ENCODE data around the gene BANF1. TPM values are rescaled to one million over a fixed set of nuclear protein-coding genes. Genes with fewer than 3 reads are reported as not detected.

The BANF1 gene
- total and polyA plus RNA-seq, 9 of the 15 experiments (the other 6 are each of a cell fraction or from before 2014, with no cell fraction given) = 108 to 651 (median 263) TPM

DNA sequence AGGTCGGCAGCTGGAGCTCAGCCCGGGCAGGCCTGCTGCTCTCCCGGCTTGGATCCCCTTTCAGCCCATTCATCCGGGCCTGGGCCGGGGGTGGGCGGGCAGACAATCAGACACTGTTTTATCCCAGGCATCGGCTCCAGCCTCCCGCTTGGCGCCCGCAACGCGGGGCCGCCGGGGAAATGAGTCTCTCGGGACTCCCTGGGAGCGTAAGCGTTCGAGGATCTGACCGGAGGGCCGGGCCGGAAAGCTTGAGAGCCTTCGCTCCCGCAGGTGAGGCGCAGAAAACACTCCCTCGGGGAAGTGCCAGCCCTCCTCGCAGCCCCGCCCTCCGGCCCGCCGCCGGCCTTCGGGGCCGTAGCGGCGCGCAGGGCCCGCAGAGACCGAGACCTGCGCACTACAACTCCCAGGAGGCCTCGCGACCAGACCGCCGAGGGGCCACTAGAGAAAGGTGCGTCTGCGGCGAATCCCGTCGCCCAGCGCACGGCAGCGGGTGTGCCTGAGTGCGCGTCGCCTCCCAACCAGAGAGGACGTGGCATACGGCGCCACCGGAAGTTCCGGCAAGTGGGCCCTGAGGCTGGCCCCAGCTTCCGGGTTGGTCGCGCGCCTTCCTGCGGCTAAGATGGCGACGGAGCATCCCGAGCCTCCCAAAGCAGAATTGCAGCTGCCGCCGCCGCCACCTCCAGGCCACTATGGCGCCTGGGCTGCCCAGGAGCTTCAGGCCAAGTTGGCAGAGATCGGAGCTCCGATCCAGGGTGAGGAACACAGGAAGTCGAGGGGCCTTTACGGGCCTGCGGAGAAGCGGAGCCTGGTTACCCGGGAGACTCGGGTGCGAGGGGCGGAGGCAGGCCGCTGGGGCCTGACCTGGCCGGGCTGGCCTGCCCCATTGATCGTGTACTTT, 49.7 kb downstream of the BANF1 start, which contains the start of gene SF3B2 (continued):
- peak; percentile 97 for TF ChIP-seq HCFC1 (IDR thresholded peaks at IDR 0.05; ENCODE audit: low read depth, low read length)
- TF ChIP-seq PHF20 (IDR thresholded peaks at IDR 0.05; ENCODE audit: partially characterized antibody) = peak; percentile 94
- no peak for TF ChIP-seq ZFPM2 (CRISPR knock-in tag; IDR thresholded peaks at IDR 0.05)
- no peak for TF ChIP-seq CHAMP1 (IDR thresholded peaks at IDR 0.05)
- TF ChIP-seq UBTF (IDR thresholded peaks at IDR 0.05; ENCODE audit: borderline replicate concordance in 1 of 2, low read depth in 2 of 2, low read length in 2 of 2) = peak; percentile 61 to 73; a peak in 1 of 4 replicates
- peak; percentile 87 for TF ChIP-seq POLR2B (IDR thresholded peaks at IDR 0.05; ENCODE audit: low read depth, partially characterized antibody)
- TF ChIP-seq TEAD4 (IDR thresholded peaks at IDR 0.05; ENCODE audit: low read length) = no peak; the same call in 1 of the 2 replicates
- no peak for TF ChIP-seq TEAD4 (CRISPR knock-in tag; IDR thresholded peaks at IDR 0.05; ENCODE audit: borderline replicate concordance)
- TF ChIP-seq TAF7 (tag; IDR thresholded peaks at IDR 0.05) = peak; percentile 94
- TF ChIP-seq CCNT2 (IDR thresholded peaks at IDR 0.05; ENCODE audit: borderline replicate concordance, extremely low read depth, insufficient read length, low read depth, low read length) = peak; percentile 81
- TF ChIP-seq ZNF263 (CRISPR knock-in tag; IDR thresholded peaks at IDR 0.05; ENCODE audit: borderline replicate concordance) = 0 out of 2 replicates have a peak, but pooled peaks have one; percentile 37
- TF ChIP-seq ZBTB1 (CRISPR knock-in tag; IDR thresholded peaks at IDR 0.05; ENCODE audit: borderline replicate concordance, low read depth) = no peak; the same call in 1 of the 2 replicates
- peak; percentile 95 for TF ChIP-seq ETV5 (CRISPR knock-in tag; IDR thresholded peaks at IDR 0.05; ENCODE audit: low read depth)
- peak; percentile 24 for TF ChIP-seq NEUROD1 (IDR thresholded peaks at IDR 0.05; ENCODE audit: borderline replicate concordance, low read depth, low read length, partially characterized antibody)
- peak; percentile 88 for TF ChIP-seq NKRF (IDR thresholded peaks at IDR 0.05; ENCODE audit: borderline replicate concordance)
- TF ChIP-seq SETDB1 (IDR thresholded peaks at IDR 0.05; ENCODE audit: low read length) = peak; percentile 80
